Hepatocyte (in vitro differentiated cells): ENCODE results near the gene CYTH1.

Source experiments
- CTCF ChIP-seq: fragments of 200-600 bp; sonication (generic); IDR thresholded peaks from 2 replicates; pipeline ENCODE4 v1.5.1; 2016; ENCODE audit warnings: antibody characterized with exemption, mild to moderate bottlenecking; ENCODE audit not compliant: poor library complexity
- EZH2 ChIP-seq: fragments of 200-600 bp; sonication (generic); IDR thresholded peaks from 2 replicates; pipeline ENCODE4 v1.6.1; 2016; ENCODE audit warnings: antibody characterized with exemption, mild to moderate bottlenecking, borderline replicate concordance
- EZH2phosphoT487 ChIP-seq: fragments of 200-600 bp; sonication (generic); IDR thresholded peaks from one replicate; pipeline ENCODE4 v1.6.1; 2018; ENCODE audit warnings: antibody characterized with exemption, mild to moderate bottlenecking, low read depth, moderate library complexity; ENCODE audit not compliant: unreplicated experiment, severe bottlenecking

- TF ChIP-seq CTCF (no peak), EZH2 (no peak), EZH2phosphoT487 (no peak)
These were observed 44.3 kb upstream of the CYTH1 start for GRCh38 chr17:78826421-78826820.
